ENCODE results near the gene INSL6. TPM values are rescaled to one million over a fixed set of nuclear protein-coding genes. Genes with fewer than 3 reads are reported as not detected.
"Not testable (repeated sequence)": the region's sequence is repeated elsewhere in the genome, so short reads cannot be mapped to it uniquely, and the experiment has no call there.

The INSL6 gene, protein sequence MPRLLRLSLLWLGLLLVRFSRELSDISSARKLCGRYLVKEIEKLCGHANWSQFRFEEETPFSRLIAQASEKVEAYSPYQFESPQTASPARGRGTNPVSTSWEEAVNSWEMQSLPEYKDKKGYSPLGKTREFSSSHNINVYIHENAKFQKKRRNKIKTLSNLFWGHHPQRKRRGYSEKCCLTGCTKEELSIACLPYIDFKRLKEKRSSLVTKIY
- not detected for total RNA-seq

DNA sequence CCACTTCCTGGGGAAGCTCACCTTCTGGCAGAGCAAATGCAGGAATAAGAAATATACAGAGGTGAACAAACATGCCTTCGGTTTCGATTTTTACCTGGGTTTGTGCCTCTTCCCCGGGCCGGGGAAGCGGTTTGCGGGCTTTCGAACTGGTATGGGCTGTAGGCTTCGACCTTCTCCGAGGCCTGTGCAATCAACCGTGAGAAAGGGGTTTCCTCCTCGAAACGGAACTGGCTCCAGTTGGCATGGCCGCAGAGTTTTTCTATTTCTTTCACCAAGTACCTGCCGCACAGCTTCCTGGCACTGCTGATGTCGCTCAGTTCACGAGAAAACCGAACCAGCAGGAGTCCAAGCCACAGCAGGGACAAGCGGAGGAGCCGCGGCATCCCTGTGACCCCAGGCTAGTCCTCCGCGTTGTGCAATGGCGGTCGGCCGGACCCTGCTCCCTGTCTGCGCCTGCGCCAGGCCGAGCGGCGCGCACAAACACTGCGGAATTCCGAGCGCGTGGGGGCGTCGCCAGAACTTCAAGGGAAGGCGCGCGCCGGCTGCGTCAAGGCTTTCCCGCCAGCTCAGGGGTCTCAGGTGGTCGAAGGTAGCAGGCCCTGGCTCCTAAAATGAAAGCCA is at the start of gene INSL6:
INSL6 (minus strand) TSS at position 420 of the 621 bp plus-strand sequence; CDS start at position 383, 37 bp downstream.
- intact Hi-C loops (cut with DNase I), result no loop called here
- ATAC-seq (no peak), DNase-seq (ENCODE audit: low spot score) (no peak)

DNA sequence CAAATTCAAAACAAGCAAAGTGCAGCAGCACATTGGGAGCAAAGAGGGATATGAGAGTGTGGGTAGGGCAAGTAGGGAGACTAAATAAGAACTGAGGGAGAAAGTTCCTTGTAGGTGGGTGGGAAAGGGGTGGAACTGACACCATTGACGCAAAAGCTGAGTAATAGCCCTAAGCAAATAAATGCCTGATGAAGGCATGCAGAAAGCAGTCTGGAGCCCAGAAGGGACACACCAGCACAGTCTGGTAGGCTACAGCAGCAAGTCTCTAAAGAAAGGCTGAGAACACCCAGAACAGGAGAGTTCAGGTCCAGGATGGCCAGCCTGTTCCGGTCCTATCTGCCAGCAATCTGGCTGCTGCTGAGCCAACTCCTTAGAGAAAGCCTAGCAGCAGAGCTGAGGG is 45.8 kb upstream of the INSL6 start, which contains the start of gene INSL4:
INSL4 (plus strand) TSS at position 208 of the 400 bp plus-strand sequence; CDS start at position 313, 105 bp downstream.
- ATAC-seq (no peak), DNase-seq (ENCODE audit: low spot score) (no peak)
- intact Hi-C loops (cut with DNase I), result no loop called here

DNA sequence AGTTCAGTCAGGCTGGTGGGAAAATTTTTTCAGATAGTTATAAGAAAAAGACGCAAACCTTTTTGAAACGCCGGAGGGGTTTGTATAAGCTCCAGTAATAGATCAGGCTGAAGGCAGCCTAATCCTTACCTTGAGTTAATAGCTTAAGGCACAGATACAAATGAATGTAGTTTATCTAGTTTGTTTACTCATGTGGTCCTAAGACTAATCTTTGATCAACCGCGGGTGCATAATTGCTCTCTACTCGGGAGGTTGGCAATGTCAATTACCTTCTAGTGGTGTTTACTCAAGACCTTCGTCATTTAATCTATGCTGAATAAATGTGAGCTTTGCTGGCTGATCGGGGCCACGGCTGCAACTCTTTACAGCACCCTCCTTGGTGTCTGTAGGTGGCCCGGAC is 45.1 kb upstream of the INSL6 start:
- no peak for DNase-seq (ENCODE audit: low spot score)
- intact Hi-C loops (cut with DNase I), result no loop called here
- ATAC-seq, result no peak

GRCh38 chr9:5205071-5205470 is 19.6 kb upstream of the INSL6 start:
- intact Hi-C loops (cut with DNase I), result no loop called here
- ATAC-seq (no peak), DNase-seq (ENCODE audit: low spot score) (no peak)

DNA sequence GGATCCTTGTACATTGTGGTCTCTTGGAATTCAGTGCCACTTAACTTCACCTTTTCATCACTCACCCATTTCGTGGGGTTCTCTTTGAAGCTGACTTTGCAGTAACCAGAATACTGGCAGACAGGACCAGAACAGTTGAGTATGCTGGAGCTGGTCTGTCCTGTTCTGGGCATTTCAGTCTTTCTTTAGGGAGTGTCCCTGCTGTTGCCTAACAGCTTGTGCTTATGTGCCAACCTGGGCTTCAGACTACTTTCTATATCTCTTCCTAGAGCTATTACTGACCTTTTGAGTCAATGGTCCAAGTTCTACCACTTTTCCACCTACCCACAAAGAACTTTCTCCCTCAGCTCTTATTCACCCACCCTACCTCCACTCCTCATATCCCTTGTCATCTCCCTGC is 10.0 kb upstream of the INSL6 start:
- DNase-seq (ENCODE audit: low spot score) (no peak), ATAC-seq (no peak)
- intact Hi-C loops (cut with DNase I), result no loop called here

GRCh38 chr9:5193345-5193744 is 7.9 kb upstream of the INSL6 start:
- no peak for DNase-seq (ENCODE audit: low spot score)
- intact Hi-C loops (cut with DNase I), result no loop called here
- no peak for ATAC-seq

DNA sequence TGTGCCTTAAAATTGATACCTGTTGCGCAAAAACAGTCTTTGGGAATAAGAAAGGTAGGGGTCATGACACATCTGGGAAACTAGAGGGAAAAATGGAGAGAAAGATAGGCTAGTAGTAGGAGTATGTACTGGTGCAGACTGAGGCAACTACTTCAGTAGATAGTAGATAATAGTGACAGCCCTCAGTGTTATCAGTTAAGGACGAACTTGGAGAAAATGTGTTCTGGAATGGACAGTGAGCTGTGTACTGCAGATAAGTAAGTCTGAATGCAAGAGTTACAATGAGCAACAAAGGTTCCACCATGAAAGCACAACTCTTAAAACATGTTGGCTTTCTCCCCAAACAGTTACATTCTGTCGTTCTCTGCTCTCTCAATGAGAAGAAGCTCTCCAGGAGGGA is 6.5 kb upstream of the INSL6 start:
- ATAC-seq, result no peak
- intact Hi-C loops (cut with DNase I), result no loop called here
- DNase-seq (ENCODE audit: low spot score), result no peak

- ATAC-seq (no peak), DNase-seq (ENCODE audit: low spot score) (no peak)
- intact Hi-C loops (cut with DNase I), result no loop called here
Measured at GRCh38 chr9:5188060-5188984, 2.9 kb upstream of the INSL6 start.

DNA sequence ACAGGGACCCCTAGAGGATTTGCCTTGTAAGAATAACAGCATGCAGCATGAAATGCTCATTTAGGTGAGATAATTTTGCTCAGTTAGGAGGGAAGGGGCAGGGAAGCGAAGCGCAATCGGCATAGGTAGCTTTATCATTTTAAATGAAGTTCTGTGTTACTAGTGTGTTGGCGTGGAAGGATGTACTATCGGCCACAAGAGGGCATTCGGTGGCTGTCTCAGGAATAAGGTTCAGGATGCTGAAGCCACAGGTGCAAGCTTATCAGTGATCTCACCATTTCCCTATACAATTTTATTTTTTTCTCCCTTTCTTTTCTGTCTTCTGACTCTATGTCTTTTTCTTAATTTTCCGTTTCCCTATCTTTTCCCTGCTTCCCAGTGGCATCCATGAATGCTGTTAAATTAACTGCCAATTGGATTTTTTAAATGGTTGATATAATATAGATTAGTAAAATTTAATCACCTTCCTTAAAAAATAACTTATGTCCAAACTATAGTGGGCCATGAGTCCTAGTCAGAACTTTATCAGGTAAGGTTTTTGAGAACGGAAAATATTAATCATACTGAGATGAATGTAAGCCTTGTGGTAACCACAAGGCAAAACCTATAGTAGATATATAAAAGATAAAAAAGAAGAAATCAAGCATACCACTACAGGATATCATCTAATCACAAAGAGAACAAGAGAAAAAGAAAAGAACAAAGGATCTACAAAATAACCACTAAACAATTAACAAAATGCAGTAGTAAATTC is 1.2 kb upstream of the INSL6 start:
- ATAC-seq (no peak), DNase-seq (ENCODE audit: low spot score) (no peak)
- intact Hi-C loops (cut with DNase I), result no loop called here

GRCh38 chr9:5184776-5185175 is 663 bp downstream of the INSL6 start:
- no peak for ATAC-seq
- intact Hi-C loops (cut with DNase I), result no loop called here
- DNase-seq (ENCODE audit: low spot score), result no peak

DNA sequence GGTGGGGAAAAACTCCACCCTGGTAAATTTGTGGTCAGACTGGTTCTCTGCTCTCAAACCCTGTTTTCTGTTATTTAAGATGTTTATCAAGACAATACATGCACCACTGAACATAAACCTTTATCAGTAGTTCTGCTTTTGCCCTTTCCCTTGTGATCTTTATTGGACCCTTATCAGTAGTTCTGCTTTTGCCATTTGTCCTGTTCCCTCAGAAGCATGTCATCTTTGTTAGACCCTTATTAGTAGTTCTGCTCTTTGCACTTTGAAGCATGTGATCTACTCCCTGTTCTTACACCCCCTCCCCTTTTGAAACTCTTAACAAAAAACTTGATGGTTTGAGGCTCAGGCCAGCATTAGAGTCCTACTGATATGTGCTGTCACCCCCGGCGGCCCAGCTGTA is 4.8 kb downstream of the INSL6 start:
- DNase-seq (ENCODE audit: low spot score); ATAC-seq; intact Hi-C loops (cut with DNase I): not testable (repeated sequence)

GRCh38 chr9:5178126-5178805 is 7.2 kb downstream of the INSL6 start:
- intact Hi-C loops (cut with DNase I), result no loop called here
- DNase-seq (ENCODE audit: low spot score), result no peak
- ATAC-seq, result no peak

- no peak for DNase-seq (ENCODE audit: low spot score)
- no peak for ATAC-seq
- intact Hi-C loops (cut with DNase I), result no loop called here
Measured at GRCh38 chr9:5146241-5146640, 39.2 kb downstream of the INSL6 start.

DNA sequence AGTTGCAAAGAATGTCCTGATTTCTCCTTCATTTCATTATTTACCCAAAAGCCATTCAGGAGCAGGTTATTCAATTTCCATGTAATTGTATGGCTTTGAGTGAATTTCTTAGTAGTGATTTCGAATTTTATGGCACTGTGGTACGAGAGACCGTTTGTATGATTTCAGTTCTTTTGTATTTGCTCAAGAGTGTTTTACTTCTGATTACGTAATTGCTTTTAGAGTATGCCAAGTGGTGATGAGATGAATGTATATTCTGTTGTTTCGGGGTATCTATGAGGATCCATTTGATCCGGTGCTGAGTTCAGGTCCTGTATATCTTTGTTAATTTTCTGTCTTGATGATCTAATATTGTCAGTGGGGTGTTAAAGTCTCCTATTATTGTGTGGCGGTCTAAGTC is 41.2 kb downstream of the INSL6 start:
- ATAC-seq, result no peak
- intact Hi-C loops (cut with DNase I), result no loop called here
- no peak for DNase-seq (ENCODE audit: low spot score)

GRCh38 chr9:5140151-5140550 is 45.3 kb downstream of the INSL6 start:
- intact Hi-C loops (cut with DNase I), result no loop called here
- no peak for DNase-seq (ENCODE audit: low spot score)
- ATAC-seq, result no peak

GRCh38 chr9:5122516-5122915 is 62.9 kb downstream of the INSL6 start:
- ATAC-seq (no peak), DNase-seq (ENCODE audit: low spot score) (no peak)
- intact Hi-C loops (cut with DNase I), result no loop called here

GRCh38 chr9:5122116-5122515 is 63.3 kb downstream of the INSL6 start:
- no peak for DNase-seq (ENCODE audit: low spot score)
- intact Hi-C loops (cut with DNase I), result no loop called here
- ATAC-seq, result no peak

GRCh38 chr9:5113994-5114748 is 71.3 kb downstream of the INSL6 start:
- intact Hi-C loops (cut with DNase I), result no loop called here
- ATAC-seq, result no peak
- no peak for DNase-seq (ENCODE audit: low spot score)
